CD4-positive, alpha-beta T cell treated with Interleukin-4 for 4 hours (primary cell): ENCODE data around the gene OXNAD1.
"Not testable (repeated sequence)": the region's sequence is repeated elsewhere in the genome, so short reads cannot be mapped to it uniquely, and the experiment has no call there.

ENCODE experiments used
- DNase-seq: peaks from one replicate; pipeline ENCODE4 v3.0.0-alpha.2; 2020

Gene OXNAD1

GRCh38 chr3:16307832-16308531 lies 43.0 kb downstream of the OXNAD1 start:
- DNase-seq, result no peak

GRCh38 chr3:16308727-16309126 lies 43.7 kb downstream of the OXNAD1 start:
- DNase-seq, result no peak

- peak; percentile 91 for DNase-seq
Observed at GRCh38 chr3:16309558-16309957, 44.5 kb downstream of the OXNAD1 start.

- not testable (repeated sequence) for DNase-seq
Observed at GRCh38 chr3:16310486-16310885, 45.5 kb downstream of the OXNAD1 start.

GRCh38 chr3:16311960-16312451 lies 47.0 kb downstream of the OXNAD1 start:
- peak; percentile 77 for DNase-seq

- no peak for DNase-seq
Observed at GRCh38 chr3:16313886-16314645, 49.1 kb downstream of the OXNAD1 start.

GRCh38 chr3:16315623-16316022 lies 50.6 kb downstream of the OXNAD1 start:
- no peak for DNase-seq

GRCh38 chr3:16316396-16316795 lies 51.4 kb downstream of the OXNAD1 start:
- no peak for DNase-seq

GRCh38 chr3:16316847-16317560 lies 52.0 kb downstream of the OXNAD1 start:
- no peak for DNase-seq

GRCh38 chr3:16317561-16317945 lies 52.5 kb downstream of the OXNAD1 start:
- DNase-seq, result no peak

GRCh38 chr3:16318176-16318575 lies 53.2 kb downstream of the OXNAD1 start:
- no peak for DNase-seq

GRCh38 chr3:16319307-16319706 lies 54.3 kb downstream of the OXNAD1 start:
- DNase-seq, result peak; percentile 90

GRCh38 chr3:16319723-16320122 lies 54.7 kb downstream of the OXNAD1 start:
- DNase-seq, result no peak

- no peak for DNase-seq
Observed at GRCh38 chr3:16320711-16321110, 55.7 kb downstream of the OXNAD1 start.

- no peak for DNase-seq
Observed at GRCh38 chr3:16322189-16322588, 57.2 kb downstream of the OXNAD1 start.

GRCh38 chr3:16323737-16324136 lies 58.7 kb downstream of the OXNAD1 start:
- DNase-seq, result no peak

GRCh38 chr3:16325850-16326249 lies 60.8 kb downstream of the OXNAD1 start:
- DNase-seq, result no peak

- no peak for DNase-seq
Observed at GRCh38 chr3:16326724-16327349, 61.8 kb downstream of the OXNAD1 start.

GRCh38 chr3:16328124-16328523 lies 63.1 kb downstream of the OXNAD1 start:
- no peak for DNase-seq

GRCh38 chr3:16329036-16329825 lies 64.2 kb downstream of the OXNAD1 start:
- DNase-seq, result no peak

- no peak for DNase-seq
Observed at GRCh38 chr3:16329826-16330129, 64.8 kb downstream of the OXNAD1 start.

- no peak for DNase-seq
Observed at GRCh38 chr3:16330351-16330750, 65.3 kb downstream of the OXNAD1 start.
